ENCODE data around the gene CTAGE15.
"Not testable (repeated sequence)": the region's sequence is repeated elsewhere in the genome, so short reads cannot be mapped to it uniquely, and the experiment has no call there.

CTAGE15 gene, protein sequence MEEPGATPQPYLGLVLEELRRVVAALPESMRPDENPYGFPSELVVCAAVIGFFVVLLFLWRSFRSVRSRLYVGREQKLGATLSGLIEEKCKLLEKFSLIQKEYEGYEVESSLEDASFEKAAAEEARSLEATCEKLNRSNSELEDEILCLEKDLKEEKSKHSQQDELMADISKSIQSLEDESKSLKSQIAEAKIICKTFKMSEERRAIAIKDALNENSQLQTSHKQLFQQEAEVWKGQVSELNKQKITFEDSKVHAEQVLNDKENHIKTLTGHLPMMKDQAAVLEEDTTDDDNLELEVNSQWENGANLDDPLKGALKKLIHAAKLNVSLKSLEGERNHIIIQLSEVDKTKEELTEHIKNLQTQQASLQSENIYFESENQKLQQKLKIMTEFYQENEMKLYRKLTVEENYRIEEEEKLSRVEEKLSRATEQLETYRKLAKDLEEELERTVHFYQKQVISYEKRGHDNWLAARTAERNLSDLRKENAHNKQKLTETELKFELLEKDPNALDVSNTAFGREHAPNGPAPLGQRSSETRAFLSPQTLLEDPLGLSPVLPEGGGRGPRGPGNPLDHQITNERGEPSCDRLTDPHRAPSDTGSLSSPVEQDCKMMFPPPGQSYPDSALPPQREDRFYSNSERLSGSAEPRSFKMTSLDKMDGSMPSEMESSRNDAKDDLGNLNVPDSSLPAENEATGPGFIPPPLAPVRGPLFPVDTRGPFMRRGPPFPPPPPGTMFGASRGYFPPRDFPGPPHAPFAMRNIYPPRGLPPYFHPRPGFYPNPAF

DNA sequence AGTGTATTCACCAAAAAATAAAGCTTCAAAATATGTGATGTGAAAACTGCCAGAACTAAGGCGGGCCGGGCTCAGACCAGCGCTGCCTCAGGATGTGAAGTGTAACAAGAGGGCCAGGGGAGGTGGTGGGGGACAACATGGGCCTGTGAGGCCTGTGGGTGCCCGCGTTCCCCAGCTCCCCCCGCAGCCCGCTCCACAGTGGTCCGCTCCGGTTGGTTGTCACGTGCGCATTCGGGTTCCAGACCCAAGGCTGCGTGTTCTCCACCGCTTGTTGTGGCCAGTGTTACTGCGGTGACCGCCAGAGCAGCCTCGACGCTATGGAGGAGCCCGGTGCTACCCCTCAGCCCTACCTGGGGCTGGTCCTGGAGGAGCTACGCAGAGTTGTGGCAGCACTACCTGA is at the start of gene CTAGE15:
Gene CTAGE15 (plus strand): TSS at position 301 of the 400 bp plus-strand sequence. CDS start 17 bp downstream, at position 318.
- DNase-seq = not testable (repeated sequence)

DNA sequence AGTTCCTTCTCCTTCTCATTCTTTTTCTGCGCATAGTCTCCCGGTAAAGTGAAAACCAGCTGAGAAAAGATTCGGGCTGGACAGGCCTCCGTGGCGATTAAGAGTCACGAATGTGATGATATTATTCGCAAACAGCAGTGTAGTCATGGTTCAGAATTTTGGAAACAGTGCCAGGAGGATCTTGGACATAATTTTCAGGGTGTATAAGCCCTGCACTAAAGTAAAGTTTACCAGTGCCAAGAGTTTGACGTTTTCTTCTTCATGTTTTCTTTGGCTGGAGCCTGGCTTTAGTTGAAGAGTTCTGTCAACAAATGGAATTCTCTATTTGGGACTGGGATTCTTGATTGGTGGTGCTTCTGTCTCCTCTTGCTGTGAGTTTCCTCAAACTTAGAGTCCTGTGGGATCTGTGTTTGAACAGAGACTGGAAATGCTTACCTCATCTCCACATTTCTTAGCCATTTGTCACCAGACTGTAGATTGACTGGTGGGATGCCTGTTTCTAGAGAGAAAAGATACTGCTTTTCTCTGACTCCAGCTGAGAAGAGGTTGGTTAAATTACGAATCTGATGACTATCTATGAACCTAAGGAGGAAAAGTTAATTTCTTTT is 49.2 kb upstream of the CTAGE15 start:
- DNase-seq = not testable (repeated sequence)

DNA sequence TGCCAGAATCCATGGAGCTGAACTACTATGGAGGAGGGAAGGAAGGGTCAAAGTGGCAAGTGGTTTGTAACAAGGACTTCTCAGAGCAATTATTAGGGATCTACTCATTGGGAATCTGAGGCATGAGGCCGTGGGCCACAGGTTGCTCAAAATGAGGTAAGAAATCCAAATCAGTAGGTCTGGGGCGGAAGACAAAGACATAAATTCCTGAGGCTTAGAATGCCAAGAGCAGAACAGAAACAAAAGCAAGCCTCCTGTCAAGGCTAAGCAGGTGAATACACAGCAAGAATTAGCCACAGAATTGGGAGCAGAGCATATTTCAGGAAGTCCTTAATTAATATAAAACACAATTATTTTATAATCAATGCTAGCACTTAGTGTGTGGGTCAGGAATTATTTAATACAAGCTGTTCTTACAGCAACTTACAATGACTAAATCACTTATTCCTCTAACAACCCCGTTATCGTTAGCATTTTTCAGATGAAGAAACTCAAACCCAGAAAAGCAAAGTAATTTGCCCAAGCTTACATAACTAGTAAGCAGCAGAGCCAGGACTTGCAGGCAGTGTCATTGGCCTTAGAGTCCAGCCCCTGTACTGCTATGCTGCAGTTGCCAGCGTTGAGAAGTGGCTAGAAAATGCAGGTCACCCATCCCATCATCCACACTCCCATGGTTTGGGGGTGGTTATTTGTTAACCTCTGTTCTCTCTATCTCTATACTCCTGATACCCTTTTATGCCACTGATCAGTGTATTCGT is 40.3 kb upstream of the CTAGE15 start:
- DNase-seq = not testable (repeated sequence)

DNA sequence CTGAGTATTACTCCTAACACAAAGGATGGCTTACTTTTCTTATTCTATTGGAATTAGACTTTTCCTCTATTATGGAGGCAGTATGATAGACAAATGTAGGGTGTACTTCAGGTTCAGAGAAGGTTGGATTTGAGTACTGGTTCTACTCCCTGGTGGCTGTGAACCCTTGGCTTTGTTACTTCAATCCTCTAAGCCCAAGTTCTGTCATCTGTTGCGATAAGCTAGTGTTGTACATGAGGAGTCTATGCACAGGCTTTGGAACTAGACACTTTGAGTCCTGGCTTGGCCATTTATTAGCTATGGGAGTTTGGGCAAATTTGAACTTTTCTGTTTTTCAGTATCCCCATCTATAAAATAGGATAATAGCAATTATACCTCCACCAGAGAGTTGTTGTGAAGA is 39.7 kb upstream of the CTAGE15 start:
- not testable (repeated sequence) for DNase-seq

DNA sequence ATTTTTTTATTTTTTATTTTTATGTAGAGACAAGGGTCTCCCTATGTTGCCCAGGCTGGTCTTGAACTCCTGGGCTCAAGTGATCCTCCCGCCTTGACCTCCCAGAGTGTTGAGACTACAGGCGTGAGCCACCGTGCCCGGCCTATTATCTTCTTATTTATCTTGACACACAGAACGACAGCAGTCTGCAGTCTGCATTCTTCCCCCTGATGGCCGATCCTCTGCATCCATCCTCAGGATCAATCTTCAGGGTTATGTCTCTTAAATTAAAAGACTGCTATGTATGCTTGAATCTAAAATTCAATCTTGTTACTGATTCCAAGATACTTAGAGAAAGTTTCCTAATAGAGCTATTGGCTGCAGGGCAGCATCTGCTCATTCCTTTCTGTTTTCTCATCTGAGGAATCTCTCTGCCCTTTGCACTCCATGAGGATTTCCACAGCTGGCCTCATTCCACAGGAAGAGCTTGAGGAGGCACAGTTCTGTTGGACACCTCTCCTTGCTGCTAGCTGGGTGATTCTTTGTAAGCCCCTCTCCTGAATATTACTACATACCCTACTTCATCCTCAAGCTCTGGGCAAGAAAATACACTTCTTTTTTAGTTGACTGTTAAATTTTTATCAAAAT is 38.3 kb upstream of the CTAGE15 start:
- not testable (repeated sequence) for DNase-seq

DNA sequence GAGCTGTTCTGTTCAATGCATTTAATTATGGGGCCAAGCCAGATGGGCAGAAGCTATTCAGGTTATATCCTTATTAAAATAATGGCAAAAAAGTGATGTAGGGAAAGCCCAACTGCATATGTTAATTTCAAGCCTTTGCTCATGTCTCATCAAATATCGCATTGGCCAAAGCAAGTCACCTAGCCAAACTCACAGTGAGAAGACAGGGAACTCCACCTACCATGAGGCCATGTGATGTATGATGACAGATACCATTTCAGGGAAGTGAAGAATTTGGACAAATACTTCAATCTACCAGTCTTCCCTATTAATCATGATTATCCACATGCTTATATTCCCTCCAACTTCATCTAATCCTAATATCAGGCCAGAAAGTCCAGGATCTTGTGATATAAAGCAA is 35.2 kb upstream of the CTAGE15 start:
- not testable (repeated sequence) for DNase-seq

DNA sequence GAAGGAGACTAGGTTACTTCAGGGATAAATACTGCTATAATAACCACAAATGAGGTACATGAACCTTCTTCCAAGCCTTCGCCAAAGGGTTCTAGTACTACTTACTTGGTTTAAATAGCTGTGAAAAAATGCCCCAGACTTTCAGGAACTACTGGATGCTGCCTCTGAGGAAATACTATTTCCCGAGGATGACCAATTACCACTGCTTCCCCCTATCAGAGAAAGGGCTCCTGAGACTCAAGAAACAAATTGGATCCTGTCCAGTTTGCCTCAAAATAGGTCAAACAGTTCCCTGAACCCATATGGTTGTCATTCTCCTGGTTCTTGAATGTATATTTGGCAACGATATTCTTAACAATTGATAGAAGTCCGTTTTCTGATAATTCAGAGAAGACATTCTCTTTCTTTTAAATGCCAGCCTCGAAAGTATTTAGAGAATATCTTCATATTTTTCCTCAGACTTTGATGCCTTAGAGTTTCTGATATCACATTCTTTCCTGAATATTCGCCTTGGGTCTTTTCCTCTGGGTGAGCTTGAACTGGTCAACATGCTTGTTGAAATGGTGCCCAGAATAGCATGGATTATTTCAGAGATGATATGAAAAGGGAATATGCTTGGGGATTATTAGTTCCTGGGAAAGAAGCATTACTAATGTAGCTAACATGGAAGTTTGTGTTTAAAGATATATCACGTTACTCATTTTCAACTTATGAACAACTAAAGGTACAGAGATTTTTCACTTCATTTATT is 28.1 kb upstream of the CTAGE15 start:
- not testable (repeated sequence) for DNase-seq

DNA sequence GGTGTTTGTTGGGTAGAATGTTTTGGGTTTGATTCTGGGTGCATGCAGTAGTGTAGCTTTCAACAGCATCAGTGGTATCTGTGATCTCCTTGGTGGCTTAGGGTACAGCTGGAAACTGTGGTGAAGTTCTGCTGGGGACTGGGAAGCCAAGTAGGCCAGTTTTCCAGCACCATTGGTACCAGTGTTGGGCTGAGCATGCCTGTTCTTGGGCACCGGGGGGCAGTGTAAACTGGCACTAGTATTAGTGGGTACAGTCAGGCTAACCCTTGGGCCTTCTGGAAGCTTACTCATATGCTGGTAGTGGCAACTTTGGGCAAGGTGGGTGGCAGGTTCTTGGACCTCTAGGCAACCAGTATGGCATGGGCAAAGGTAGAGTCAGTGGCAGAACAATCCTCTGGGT is 15.6 kb upstream of the CTAGE15 start:
- DNase-seq = not testable (repeated sequence)

DNA sequence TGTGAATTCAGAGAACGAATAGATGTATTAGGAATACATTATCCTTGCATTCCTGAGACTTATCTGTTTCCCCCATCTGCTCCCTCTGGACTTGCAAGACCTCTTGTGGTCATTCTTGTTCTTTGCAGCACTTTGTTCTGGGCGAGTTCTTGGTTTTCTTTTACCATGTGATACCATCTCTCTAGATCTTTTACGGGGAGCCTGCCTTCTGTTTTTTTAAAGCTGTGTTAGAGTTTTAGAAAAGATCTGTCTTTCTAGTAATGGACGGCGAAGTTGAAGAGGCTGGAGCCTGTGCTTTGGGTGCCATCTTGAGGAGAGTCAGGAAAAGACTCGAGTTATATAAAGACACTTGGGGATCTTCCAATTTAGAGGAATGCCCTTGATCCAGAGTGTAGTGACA is 8.3 kb upstream of the CTAGE15 start:
- DNase-seq = not testable (repeated sequence)

DNA sequence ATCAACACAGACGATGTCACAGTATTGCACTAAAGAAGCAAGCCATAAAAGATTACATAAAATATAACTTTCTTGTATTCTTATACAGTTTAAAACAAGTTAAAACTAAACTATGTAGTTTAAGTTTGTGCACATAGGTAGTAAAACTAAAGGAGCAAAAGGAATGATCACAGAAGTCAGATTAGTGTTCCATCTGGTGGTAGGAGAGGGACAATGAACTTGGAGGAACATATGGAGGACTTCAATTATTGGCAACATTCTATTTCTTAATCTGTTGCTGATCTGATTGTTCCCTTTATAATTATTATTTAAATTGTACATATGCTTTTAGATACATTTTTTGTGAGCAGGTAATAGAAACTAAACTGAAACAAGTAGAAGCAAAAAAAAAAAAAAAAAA is 5.6 kb upstream of the CTAGE15 start:
- not testable (repeated sequence) for DNase-seq

DNA sequence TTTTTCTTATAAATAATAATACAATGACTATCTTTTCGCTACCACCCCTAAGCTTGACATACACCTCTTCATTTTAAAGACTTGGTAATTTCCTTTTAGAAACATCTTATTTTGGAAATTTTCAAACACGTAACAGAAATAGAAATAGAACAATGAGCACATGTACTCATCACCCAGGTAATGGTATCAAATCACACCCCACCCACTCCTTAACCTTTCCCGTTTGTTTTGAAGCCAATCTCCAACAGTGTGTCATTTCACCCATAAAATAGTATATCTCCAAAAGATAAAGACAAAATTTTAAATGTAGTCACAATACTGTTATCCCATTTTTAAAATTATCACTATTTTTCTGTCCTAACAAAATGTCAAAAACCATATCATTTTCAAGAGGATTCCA is 16.6 kb downstream of the CTAGE15 start:
- not testable (repeated sequence) for DNase-seq

DNA sequence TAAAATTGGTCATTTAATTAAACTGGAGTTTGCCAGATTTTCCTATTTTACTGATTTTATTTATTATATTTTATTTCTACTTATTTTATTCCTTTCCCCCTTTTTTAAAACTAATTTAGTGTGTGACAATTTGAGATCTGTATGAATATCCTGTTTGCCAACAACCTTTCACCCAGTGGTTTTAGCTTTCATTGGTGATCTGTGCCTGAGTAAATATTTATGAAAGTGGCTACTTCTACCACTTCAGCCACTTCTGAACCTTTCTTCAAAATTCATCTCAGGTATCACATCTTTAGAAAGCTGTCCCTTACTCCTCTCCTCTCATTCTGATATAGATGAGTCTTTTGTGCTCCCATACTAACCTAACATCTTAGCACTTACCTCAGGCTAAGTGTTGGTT is 18.3 kb downstream of the CTAGE15 start:
- DNase-seq = not testable (repeated sequence)

DNA sequence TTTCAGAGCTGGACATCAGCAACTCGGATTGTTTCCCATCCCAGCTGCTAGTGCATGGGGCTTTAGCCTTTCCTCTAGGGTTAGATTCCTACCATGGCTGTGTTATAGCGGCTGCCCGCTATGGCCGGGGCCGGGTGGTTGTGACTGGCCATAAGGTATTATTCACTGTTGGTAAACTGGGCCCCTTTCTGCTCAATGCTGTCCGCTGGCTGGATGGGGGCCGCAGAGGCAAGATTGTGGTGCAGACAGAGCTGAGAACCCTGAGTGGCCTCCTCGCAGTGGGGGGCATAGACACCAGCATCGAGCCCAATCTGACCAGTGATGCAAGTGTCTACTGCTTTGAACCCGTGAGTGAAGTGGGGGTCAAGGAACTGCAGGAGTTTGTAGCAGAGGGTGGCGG is 26.5 kb downstream of the CTAGE15 start:
- not testable (repeated sequence) for DNase-seq

DNA sequence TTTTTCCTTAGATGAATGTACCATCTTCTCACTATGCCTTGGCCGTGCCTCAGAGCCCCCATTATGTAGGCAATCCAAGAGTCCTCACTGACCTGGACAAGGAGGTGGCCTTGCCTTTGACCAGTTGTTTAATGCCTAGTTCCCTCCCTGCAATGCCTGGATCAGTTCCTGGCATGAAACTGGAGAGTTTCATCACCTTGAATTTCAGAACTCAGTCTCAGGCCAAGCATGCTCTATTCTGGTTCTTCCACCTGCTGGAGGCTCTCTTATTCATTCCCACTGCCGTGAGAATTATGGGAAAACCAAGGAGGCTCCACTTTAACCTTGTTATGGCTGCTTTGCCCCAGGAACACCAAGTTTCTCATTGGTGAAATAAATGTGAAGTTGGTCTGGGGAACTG is 31.9 kb downstream of the CTAGE15 start:
- DNase-seq = not testable (repeated sequence)

DNA sequence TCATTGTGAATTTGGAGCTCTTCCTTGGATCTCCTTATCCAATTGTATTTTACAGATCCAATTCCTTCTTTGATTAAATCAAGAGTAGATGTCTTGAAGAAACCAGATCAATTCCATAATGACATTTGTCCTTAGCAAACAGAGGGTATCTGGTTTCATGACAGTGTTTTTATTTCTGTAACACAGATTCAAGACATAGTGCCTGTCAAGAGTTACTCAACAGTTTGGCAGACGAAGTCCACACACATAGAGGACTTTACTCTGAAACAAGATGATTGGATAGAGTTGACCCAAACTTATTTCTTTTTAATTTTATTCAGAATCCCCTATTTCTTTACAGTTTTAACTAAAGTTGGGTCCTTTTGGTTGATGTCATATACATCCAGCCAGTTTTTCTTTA is 34.5 kb downstream of the CTAGE15 start:
- not testable (repeated sequence) for DNase-seq

DNA sequence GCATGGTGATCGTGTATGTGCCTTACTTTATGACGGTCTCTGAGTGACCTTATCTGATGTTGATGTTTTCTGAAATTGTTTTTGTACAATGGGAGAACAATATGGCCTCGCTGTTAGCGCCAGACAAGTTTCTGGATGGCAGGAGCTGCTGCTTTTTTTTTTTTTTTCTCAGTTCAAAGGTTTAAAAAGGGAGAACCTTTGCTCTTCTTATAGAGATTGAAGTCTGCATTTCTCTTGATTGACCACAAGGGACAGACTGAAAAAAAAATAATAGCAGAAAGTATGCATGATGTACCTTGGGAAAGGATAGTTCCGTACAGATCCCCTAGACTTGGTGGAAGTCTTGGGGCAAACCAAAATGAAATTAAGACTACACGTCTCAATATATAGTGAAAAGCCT is 43.9 kb downstream of the CTAGE15 start:
- not testable (repeated sequence) for DNase-seq

DNA sequence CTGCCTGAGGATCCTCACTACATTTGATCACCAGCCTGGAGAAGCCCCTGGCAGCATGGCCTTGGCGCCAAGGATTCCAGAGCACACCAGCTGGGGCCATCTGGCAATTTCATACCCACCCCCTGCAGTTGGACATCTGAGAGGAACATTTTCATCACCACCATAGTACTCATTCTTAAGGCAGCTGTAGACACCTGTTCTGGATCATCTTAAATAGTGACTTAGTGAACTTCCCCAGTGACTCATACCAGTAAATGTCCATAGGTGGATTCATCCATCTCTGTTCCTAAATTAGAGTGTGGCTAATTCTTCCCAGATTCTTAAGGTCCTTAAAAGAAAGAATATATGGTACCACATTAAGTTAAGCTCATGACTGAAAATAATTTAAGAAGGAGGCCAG is 45.6 kb downstream of the CTAGE15 start:
- not testable (repeated sequence) for DNase-seq

DNA sequence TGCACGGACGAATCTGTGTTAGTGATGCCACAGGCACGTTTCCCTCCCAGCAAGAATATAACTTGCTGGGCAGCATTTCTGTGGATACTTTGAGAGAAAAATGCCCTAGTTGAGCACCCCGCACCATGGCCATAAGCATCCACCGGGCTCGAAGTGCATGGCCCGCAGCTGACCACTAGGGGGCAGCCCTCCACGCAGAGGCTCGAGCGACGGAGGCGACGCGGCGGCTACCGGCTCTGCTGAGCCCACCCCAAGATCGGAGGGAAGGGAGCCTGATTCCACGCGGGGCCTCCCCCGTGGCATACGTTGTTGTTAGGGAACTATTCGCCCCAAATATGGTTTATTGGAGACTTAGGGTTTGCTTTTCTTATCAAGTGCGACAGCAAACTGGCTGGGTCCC is 48.5 kb downstream of the CTAGE15 start:
- DNase-seq = not testable (repeated sequence)

DNA sequence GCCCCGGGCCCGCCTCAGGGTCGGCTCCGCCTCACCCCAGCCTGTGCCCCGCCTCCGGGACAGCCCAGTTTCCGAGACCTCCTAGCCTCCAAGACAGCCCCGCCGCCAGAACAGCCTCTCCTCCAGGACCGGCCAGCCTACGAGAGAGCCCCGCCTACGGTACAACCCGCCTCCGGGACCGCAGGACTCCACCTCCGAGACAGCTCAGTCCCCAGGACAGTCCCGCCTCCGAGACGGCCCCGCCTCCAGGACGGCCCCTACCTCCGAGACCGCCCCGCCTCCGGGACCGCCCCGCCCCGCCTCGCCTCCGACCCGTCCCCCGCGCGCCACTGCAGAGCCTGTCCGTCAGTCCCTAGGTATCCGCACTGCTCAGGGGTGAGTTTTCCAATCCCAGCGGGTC is 49.0 kb downstream of the CTAGE15 start, which contains the start of gene TCAF2:
Gene TCAF2 (plus strand): TSS at position 329 of the 400 bp plus-strand sequence.
- not testable (repeated sequence) for DNase-seq

DNA sequence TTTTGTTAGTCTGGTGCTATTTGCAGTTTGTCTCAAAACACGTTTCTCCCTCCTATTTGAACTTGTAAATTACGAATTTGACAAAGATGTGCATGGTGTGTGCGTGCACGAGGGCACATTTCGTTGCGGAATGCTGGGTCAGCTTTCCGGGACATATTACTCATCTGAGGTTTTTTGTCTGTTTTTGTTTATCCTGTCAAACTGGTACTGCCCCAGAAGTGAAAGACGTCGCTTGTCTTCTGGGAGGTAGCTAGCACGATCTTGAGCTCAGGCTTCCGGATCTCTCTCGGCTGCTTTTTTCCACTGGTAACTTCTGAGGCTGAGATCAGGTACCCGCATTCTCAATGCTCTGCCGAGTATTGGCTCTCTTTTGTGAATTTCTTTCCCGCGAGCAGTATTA is 49.6 kb downstream of the CTAGE15 start:
- not testable (repeated sequence) for DNase-seq

DNA sequence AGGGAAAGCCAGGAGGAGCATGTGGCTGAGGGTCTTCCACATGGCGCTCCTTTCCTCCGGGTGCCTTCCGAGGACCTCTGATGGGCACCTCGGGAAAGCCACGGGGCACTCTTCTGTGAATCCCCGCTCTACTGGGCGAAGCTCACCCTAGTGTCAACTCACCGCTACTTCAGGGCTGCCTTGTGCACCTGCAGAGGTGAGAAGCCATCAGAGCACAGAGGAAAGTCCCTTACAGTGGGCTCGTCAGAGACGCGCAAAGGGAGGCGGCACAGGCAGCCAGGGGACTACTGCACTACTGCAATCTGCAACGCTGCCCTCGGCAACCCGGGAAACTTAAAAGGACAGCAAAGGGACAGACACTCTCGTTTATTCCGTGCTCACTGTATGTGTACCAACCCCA is 50.5 kb downstream of the CTAGE15 start:
- not testable (repeated sequence) for DNase-seq
